ENCODE results near the gene BICD1.
A peak's percentile ranks its signal among the peaks of the same experiment; 100 is the strongest.

DNA sequence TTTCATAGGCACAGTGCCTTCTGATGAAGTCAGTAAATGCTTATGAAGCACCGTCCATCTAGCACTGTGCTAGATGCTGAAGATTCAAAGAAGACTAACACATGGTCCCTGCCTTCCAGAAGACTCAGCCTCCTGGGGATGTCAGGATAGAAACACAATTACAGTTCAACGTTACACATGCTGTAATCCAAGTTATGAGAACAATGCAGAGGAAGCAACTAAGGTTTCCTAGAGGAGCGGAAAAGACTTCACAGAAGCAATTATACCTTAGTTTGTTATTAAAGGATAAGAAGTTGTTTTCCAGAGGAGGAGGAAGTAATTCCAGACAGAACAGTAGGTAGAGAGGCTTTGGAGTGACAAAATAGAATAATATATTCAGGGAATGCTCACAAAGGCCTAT is 225.8 kb downstream of the BICD1 start:
- TF ChIP-seq POLR2A (IDR thresholded peaks at IDR 0.05; ENCODE audit: low read depth, low read length) (peak; percentile 30), EZH2 (IDR thresholded peaks at IDR 0.05; ENCODE audit: borderline replicate concordance, low read depth, low read length, severe bottlenecking) (no peak), MYC (IDR thresholded peaks at IDR 0.05; ENCODE audit: low read depth, low read length) (no peak)
- TF ChIP-seq, protein P1, sequence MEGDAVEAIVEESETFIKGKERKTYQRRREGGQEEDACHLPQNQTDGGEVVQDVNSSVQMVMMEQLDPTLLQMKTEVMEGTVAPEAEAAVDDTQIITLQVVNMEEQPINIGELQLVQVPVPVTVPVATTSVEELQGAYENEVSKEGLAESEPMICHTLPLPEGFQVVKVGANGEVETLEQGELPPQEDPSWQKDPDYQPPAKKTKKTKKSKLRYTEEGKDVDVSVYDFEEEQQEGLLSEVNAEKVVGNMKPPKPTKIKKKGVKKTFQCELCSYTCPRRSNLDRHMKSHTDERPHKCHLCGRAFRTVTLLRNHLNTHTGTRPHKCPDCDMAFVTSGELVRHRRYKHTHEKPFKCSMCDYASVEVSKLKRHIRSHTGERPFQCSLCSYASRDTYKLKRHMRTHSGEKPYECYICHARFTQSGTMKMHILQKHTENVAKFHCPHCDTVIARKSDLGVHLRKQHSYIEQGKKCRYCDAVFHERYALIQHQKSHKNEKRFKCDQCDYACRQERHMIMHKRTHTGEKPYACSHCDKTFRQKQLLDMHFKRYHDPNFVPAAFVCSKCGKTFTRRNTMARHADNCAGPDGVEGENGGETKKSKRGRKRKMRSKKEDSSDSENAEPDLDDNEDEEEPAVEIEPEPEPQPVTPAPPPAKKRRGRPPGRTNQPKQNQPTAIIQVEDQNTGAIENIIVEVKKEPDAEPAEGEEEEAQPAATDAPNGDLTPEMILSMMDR (IDR thresholded peaks at IDR 0.05; ENCODE audit: extremely low read depth in 1 of 2, insufficient read depth in 1 of 2, low read depth in 1 of 2, low read length in 2 of 2): no peak
- TF ChIP-seq, protein P2, sequence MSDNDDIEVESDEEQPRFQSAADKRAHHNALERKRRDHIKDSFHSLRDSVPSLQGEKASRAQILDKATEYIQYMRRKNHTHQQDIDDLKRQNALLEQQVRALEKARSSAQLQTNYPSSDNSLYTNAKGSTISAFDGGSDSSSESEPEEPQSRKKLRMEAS (IDR thresholded peaks at IDR 0.05; ENCODE audit: insufficient read depth, insufficient read length): no peak
